Astrocyte of the hippocampus (primary cell): Measurements from ENCODE around the gene CLK2.
"Not testable (repeated sequence)": the region's sequence is repeated elsewhere in the genome, so short reads cannot be mapped to it uniquely, and the experiment has no call there.

ENCODE experiments used
- DNase-seq: peaks from one replicate; pipeline ENCODE4 v3.0.0; 2011; ENCODE audit warnings: low read depth, low spot score

CLK2 gene

GRCh38 chr1:155242805-155243358, 30.4 kb downstream of the CLK2 start:
- DNase-seq: no peak

- DNase-seq: no peak
These were observed 31.5 kb downstream of the CLK2 start for GRCh38 chr1:155241841-155242264.

GRCh38 chr1:155241069-155241679, 32.1 kb downstream of the CLK2 start:
- DNase-seq: peak; percentile 83

DNA sequence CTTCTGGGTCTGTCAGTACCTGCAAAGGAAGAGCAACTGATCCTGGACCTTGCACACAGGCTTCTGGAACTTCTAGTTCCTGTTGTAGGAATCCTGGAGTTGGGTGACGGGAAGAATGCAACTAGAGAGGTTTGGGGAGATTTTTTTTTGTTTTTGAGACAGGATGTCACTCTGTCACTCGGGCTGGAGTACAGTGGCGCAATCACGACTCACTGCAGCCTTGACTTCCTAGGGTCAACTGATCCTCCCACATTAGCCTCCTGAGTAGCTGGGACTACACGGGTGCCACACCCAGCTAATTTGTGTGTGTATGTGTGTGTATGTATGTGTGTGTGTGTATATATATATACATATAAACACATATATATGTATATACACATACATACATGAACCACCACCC, 36.9 kb downstream of the CLK2 start:
- no peak for DNase-seq

- DNase-seq: not testable (repeated sequence)
These were observed 37.9 kb downstream of the CLK2 start for GRCh38 chr1:155235375-155235774.

DNA sequence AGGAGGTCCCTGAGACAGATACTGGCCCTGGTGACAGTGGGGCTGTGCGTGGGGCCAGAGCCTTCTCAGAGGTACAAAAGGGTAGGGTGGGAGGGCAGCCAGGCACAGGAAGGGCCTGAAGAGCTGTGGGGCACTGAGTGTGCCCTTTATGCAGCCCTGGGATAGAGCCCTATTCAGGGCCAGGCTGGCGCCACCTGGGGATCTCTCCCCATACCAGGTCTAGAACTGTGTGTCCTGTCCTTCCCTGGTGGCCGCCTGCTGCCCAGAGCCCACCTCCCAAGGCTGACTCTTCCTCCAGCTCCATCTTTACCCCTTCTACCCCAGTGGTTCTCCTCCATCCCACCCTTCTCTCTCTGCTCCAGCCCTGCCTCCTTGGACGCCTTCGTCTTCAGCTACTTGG, 39.8 kb downstream of the CLK2 start:
- DNase-seq: not testable (repeated sequence)

- peak; percentile 95 for DNase-seq
These were observed 41.0 kb downstream of the CLK2 start for GRCh38 chr1:155232001-155232978.

- not testable (repeated sequence) for DNase-seq
These were observed 42.0 kb downstream of the CLK2 start for GRCh38 chr1:155231302-155231701.

DNA sequence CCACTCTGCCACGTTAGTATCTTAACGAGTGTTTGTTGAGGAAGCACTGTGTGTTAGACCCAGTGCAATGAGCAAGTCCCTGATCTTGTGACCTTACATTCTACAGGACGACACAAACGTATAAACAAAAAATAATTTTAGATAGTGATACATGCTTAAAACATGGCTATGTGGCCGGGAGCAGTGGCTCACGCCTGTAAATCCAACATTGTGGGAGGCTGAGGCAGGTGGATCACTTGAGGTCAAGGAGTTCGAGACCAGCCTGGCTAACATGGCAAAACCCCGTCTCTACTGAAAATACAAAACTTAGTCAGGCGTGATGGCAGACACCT, 45.2 kb downstream of the CLK2 start:
- no peak for DNase-seq

- peak; percentile 99 for DNase-seq
These were observed 45.8 kb downstream of the CLK2 start for GRCh38 chr1:155227261-155228095.

DNA sequence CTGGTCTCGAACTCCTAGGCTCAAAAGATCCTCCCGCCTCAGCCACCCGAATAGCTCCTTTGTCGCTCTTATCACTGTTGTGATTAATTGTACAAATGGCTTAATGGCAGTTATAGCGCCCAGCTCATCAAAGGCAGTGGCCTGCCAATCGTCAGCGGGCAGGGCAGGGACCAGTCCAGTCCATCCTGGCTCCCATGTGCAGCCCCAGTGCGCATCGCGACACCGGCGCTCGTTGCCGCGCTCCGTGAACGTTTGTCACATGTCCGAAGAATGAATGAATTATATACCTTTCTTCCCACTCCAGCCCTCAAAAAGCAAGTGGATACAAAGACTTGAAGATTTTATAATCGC, 46.4 kb downstream of the CLK2 start:
- DNase-seq: peak; percentile 72

- peak; percentile 90 for DNase-seq
These were observed 47.0 kb downstream of the CLK2 start for GRCh38 chr1:155226188-155226909.

DNA sequence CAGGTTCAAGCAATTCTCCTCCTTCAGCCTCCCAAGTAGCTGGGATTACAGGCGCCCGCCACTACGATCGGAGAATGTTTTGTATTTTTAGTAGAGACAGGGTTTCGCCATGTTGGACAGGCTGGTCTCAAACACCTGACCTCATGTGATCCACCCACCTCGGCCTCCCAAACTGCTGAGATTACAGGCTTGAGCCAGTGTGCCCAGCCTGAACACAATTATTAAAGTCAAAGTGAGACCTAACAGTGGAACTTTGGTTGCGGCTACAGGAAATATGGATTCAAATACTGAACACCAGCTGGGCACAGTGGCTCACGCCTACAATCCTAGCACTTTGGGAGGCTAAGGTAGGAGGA, 47.9 kb downstream of the CLK2 start:
- not testable (repeated sequence) for DNase-seq

DNA sequence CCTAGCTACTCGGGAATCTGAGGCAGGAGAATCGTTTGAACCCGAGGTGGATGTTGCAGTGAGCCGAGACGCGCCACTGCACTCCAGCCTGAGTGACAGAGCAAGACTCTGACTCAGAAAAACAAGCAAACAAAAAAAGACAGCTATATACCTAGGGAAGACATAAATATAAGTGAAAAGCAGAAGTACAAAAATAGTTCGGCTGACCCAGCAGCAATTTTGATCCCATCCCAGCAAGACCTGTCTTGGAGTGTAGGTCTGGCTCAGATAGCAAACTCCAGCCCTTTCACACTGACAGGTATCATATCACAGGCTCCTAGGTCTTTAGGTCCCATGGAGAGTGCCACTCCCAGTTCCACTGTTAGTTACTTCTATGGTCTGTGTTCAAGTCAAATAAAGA, 50.3 kb downstream of the CLK2 start:
- DNase-seq: no peak

- DNase-seq: not testable (repeated sequence)
These were observed 52.9 kb downstream of the CLK2 start for GRCh38 chr1:155220211-155220965.

DNA sequence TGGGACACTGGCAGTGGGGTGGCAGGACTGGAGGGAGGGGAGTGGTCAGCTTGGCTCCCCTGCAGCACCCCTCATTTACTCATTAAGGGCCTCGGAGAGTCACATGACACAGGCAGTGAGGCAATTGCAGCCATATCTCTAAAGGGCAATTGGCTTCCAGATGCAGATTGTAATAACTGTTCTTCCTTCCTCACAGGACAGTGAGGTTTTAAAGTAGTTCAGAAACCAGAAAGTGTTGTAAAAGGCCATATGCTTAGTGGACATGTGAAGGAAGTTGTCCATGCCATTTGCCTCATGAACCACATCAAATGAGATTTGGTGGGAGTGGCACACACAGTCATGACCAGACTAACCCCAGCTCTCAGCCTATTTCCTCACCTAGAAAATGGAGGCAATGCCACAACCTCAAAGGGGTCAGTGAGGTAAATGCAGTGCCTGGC, 53.7 kb downstream of the CLK2 start:
- DNase-seq: no peak

DNA sequence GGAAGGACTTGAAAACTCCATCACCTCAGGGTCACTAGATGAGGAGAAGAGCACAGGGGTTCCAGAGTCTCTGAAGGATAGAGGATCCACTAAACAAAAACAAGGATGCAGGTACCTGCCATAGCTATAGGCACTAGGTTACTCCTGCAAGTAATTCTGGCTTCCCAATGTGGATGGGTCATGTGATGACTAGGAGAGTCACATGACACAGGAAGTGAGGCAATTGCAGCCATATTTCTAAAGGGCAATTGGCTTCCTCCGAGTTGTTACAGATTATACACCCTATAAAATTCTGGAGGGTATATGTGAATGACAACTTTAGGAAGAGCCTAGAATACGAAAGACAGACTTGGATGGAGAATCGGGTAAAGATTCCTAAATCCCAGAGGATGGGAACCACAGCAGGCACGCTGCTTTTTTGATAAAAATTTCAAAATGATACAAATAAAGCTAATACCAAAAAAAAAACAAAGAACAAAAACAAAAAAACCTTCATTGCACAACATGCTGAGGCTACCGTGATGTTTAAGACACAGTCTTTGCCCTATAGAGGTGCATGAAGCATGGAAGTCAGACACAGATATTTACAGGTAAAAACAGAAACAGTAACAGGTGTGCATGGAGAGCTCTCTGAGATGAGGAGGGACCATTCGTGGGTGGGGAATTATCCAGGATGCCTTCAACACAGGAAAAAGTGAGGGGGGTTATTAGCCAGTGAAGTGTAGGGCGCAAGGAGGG, 54.3 kb downstream of the CLK2 start:
- peak; percentile 55 for DNase-seq

- DNase-seq: not testable (repeated sequence)
These were observed 58.6 kb downstream of the CLK2 start for GRCh38 chr1:155214702-155215101.
